Left lung (tissue), 10 donors: ENCODE results near the gene POP4. TPM values are rescaled to one million over a fixed set of nuclear protein-coding genes. Genes with fewer than 3 reads are reported as not detected.

Experiments
- ATAC-seq: fragments of 200-7000 bp; cut with Tn5 transposase; one replicate; pipeline ENCODE4 v1.9.1; 2020; ENCODE audit warnings: moderate library complexity
- DNase-seq, 4 donors: peaks; one replicate each; pipeline ENCODE4 v3.0.0-alpha.2; 2013 to 2020
- H3K27ac ChIP-seq, 2 donors: fragments of 200-600 bp; sonication (generic) in 1 of 2; one replicate each; pipeline versions ENCODE4 v1.5.0 to v1.8.0; 2020 to 2021
- H3K27me3 ChIP-seq, 2 donors: fragments of 200-600 bp; sonication (generic) in 1 of 2; one replicate each; pipeline versions ENCODE4 v1.5.0 to v1.8.0; 2020 to 2021
- H3K36me3 ChIP-seq, 2 donors: fragments of 200-600 bp; sonication (generic) in 1 of 2; one replicate each; pipeline versions ENCODE4 v1.5.0 to v1.8.0; 2020 to 2021
- H3K4me1 ChIP-seq, 2 donors: fragments of 200-600 bp; one replicate each; pipeline ENCODE4 v1.8.0; 2021
- H3K4me3 ChIP-seq, 2 donors: fragments of 200-600 bp; sonication (generic) in 1 of 2; one replicate each; pipeline versions ENCODE4 v1.5.0 to v1.8.0; 2020 to 2021; ENCODE audit warnings: mild to moderate bottlenecking in 1 of 2
- H3K9me3 ChIP-seq, 2 donors: fragments of 200-600 bp; sonication (generic) in 1 of 2; one replicate each; pipeline versions ENCODE4 v1.5.0 to v1.8.0; 2020 to 2021
- intact Hi-C, 2 donors: fragments of 100-400 bp; cut with DNase I; formaldehyde crosslinking; loops; one replicate each; pipeline versions ENCODE4 v1.11.2 to v1.14.2; 2022
- polyA plus RNA-seq, 6 donors: library from polyadenylated mRNA; unstranded; fragments of 120-200 nt; gene quantifications; one replicate each; pipeline ENCODE4 v1.2.1, GENCODE V29; 2013; ENCODE audit not compliant: insufficient read length in 6 of 6
- total RNA-seq, 2 donors: library from RNA; stranded (reverse); fragmentation: NEBNext Ultra II Directional; extraction: Animal tissue kit (Norgen Biotek cat#: 25700); gene quantifications; one replicate each; pipeline ENCODE4 v1.2.1, GENCODE V29; 2021
- TF ChIP-seq, protein P1 (sequence below), 2 donors: fragments of 200-600 bp; sonication (generic) in 1 of 2; IDR thresholded peaks; one replicate each; pipeline versions ENCODE4 v1.5.0 to v1.8.0; 2021; ENCODE audit warnings: antibody characterized with exemption in 2 of 2
- donor health status: DM: no; HTN: yes; CAD: no.
- donor health status: DM: no; HTN: no; CAD: no.

Gene POP4
- total and polyA plus RNA-seq, 8 donors = 49.2 to 66.9 (median 54.4) TPM

DNA sequence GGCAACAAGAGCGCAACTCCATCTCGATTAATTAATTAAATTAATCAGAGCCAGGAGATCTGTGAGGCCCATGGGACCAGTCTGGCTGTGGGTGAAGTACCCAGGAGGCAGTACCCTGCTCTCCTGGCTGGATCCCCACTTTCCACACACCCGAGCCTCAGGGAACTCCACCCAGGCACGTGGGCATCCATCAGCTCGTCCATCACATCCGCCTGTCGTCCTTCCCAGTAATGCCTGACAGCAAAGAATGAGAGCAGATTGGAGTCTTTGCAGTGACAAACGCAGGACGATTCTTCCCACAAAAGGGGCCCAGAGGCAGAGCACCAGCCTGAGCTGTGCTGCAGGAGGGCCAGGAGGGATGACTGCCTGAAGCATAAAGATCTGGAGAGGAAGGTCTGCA is 44.5 kb upstream of the POP4 start:
- peaks cover 0 to 38% of the 10 kb centered on the region in 2 donors for H3K9me3 ChIP-seq
- DNase-seq (no peak), ATAC-seq (no peak)
- H3K4me3 ChIP-seq = no peak overlapping the region
- intact Hi-C loops = no loop called here
- no peaks in the 10 kb centered on the region for H3K4me1 ChIP-seq
- TF ChIP-seq, protein P1, sequence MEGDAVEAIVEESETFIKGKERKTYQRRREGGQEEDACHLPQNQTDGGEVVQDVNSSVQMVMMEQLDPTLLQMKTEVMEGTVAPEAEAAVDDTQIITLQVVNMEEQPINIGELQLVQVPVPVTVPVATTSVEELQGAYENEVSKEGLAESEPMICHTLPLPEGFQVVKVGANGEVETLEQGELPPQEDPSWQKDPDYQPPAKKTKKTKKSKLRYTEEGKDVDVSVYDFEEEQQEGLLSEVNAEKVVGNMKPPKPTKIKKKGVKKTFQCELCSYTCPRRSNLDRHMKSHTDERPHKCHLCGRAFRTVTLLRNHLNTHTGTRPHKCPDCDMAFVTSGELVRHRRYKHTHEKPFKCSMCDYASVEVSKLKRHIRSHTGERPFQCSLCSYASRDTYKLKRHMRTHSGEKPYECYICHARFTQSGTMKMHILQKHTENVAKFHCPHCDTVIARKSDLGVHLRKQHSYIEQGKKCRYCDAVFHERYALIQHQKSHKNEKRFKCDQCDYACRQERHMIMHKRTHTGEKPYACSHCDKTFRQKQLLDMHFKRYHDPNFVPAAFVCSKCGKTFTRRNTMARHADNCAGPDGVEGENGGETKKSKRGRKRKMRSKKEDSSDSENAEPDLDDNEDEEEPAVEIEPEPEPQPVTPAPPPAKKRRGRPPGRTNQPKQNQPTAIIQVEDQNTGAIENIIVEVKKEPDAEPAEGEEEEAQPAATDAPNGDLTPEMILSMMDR (IDR thresholded peaks at IDR 0.05) = no peak
- peaks cover 0 to 29% of the 10 kb centered on the region in 2 donors for H3K27me3 ChIP-seq
- no peaks in the 10 kb centered on the region for H3K36me3 ChIP-seq
- no peak overlapping the region for H3K27ac ChIP-seq

DNA sequence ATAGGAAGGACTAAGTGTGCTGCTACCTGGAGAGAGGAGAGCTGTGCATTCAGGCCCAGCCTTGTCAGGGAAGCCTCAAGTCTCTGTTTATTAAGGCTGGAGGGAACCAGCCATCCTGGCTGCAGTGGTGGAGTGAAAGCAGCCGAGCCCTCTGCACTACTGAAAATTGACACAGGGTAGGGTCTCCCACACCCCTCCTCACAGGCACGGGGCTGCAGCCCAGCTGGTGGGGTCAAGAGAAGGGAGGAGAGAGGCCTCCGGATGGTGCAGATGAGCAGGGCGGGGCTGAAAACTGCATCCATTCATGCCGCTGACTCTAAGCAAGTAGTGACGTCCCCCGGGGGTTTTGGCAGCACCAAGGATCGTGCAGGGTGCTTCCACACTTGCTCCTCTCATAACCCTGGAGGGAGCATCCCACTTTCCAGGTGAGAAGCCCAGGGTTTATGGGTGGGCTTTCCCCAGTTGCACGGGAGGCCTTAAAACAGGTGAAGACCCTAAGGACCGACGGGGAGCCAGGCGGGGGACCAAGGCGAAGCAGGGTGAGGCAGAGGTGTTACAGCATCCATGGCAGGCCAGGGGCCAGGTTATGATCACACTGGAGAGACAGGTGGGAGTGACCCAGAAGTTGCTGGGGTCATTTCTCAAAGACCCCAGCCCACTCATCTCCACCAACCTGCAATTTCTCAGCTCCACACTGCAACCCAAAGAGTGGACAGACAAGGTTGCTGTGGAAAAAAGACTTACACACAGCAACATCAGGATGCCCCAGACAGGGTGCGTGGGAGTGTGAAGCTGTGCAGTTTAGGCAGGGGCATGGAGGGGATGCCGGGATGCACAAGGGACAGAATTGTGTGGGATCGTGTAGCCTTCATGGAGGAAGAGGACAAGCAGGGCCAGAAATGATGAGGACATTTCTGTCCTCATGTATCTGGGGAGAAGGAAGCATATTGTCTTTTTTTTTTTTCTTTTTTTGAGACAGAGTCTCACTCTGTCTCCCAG is 43.5 kb upstream of the POP4 start:
- ATAC-seq (no peak), DNase-seq (no peak)
- H3K4me3 ChIP-seq = no peak overlapping the region
- no peaks in the 10 kb centered on the region for H3K4me1 ChIP-seq
- H3K9me3 ChIP-seq = peaks cover 0 to 30% of the 10 kb centered on the region in 2 donors
- TF ChIP-seq, protein P1 (IDR thresholded peaks at IDR 0.05) = no peak
- H3K36me3 ChIP-seq = no peaks in the 10 kb centered on the region
- no peak overlapping the region for H3K27ac ChIP-seq
- peaks cover 0 to 30% of the 10 kb centered on the region in 2 donors for H3K27me3 ChIP-seq
- intact Hi-C loops = no loop called here

DNA sequence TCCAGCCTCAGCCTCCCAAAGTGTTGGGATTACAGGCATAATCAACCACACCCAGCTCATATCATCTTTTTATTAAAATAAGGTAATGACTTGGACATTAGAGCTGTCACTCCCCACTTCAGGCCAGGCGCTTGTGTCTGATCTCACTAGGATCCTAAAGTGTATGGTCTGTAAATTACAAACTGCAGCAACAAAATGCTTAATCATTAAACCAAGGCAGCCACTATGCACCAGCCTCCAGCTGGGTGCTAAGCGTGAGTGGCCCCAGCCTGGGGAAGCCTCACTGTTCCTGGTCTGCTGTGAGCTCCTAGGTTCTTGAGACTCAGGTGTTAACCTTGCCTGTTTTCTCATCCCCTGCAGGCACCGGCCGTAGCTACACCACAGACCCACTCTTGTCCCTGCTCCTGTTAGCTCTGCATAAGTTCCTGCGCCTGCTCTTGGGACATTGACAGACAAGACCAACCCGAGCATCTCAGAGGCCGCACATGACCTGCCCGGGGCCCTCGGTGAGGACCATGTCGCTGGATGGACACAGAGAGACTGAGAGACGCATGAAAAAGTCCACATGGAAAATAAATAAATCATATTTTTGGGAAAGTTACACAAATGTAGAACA is 42.5 kb upstream of the POP4 start:
- DNase-seq (no peak), ATAC-seq (no peak)
- Histone ChIP-seq H3K4me3 (no peak overlapping the region), H3K27me3 (peaks cover 0 to 40% of the 10 kb centered on the region in 2 donors), H3K27ac (no peak overlapping the region), H3K36me3 (no peaks in the 10 kb centered on the region), H3K9me3 (peaks cover 0 to 22% of the 10 kb centered on the region in 2 donors), H3K4me1 (no peaks in the 10 kb centered on the region)
- intact Hi-C loops = no loop called here
- TF ChIP-seq, protein P1 (IDR thresholded peaks at IDR 0.05) = no peak

DNA sequence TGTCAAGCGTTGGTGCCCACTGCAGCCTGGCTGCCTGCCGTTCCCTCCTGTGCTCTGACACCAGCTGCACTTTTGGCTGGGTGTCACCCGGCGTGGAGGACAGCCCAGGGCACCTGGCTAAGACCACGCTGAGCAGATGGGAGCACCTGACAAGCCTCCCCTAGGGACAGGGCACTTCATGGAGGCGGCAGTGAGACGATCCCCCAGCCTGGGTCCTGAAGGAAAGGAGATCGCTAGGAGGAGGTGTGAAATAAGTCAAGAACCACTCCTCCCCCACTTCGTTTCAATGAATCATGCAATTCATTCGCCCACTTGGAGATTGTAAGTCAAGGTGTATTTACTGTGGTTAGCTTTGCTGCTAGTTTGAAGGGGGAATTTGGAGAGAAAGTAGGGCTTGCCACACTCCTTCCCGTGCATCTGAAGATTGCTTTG is 41.5 kb upstream of the POP4 start:
- ATAC-seq (no peak), DNase-seq (no peak)
- H3K4me3 ChIP-seq = no peak overlapping the region
- no peak overlapping the region for H3K27ac ChIP-seq
- peaks cover 0 to 14% of the 10 kb centered on the region in 2 donors for H3K9me3 ChIP-seq
- intact Hi-C loops = no loop called here
- H3K27me3 ChIP-seq = peaks cover 0 to 49% of the 10 kb centered on the region in 2 donors
- TF ChIP-seq, protein P1 (IDR thresholded peaks at IDR 0.05) = no peak
- no peaks in the 10 kb centered on the region for H3K36me3 ChIP-seq
- no peaks in the 10 kb centered on the region for H3K4me1 ChIP-seq

DNA sequence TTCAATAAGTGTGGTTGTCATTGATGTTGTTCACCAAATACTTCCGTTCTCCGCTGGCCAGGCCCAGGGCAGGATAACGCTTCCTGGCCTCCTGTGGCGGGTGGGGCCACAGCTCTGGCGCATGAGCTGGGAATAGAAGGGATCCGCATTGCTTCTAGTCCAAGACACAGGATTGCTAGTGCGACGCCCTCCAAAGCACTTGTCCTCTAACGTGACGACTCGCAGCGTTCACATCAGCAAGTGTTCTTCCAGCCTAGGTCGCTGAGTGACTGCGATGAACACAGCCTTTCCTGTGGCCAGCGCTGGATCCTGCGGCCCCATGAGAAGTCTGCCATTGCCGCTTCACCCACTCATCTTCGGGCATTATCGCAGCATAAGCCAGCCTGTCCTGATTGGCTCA is 40.9 kb upstream of the POP4 start:
- intact Hi-C loops = no loop called here
- Histone ChIP-seq H3K27me3 (peaks cover 0 to 49% of the 10 kb centered on the region in 2 donors), H3K9me3 (peaks cover 0 to 8% of the 10 kb centered on the region in 2 donors), H3K36me3 (no peaks in the 10 kb centered on the region), H3K4me3 (no peak overlapping the region), H3K27ac (no peak overlapping the region), H3K4me1 (no peaks in the 10 kb centered on the region)
- TF ChIP-seq, protein P1 (IDR thresholded peaks at IDR 0.05) = no peak
- DNase-seq (no peak), ATAC-seq (no peak)
